A549 (cell line): ENCODE data around the gene ZNRF3.

ENCODE experiments used
- CTCF ChIP-seq: fragments of >200 bp; sonication (Bioruptor Twin); formaldehyde crosslinking; IDR thresholded peaks from 3 replicates; pipeline ENCODE4 v1.5.1; 2016
- EP300 ChIP-seq, 2 experiments: fragments of >200 bp; sonication (Bioruptor Twin); formaldehyde crosslinking; IDR thresholded peaks; 2 replicates in 1 of 2; 3 replicates in 1 of 2; pipeline ENCODE4 v1.6.1; 2016 to 2017
- HDAC2 ChIP-seq: fragments of 200-600 bp; sonication (generic); IDR thresholded peaks from 2 replicates; pipeline ENCODE4 v1.6.1; 2016
- HMGXB4 ChIP-seq: fragments of 250-450 bp; sonication (Bioruptor Pico); IDR thresholded peaks from 2 replicates; pipeline ENCODE4 v1.5.0; 2021; ENCODE audit warnings: mild to moderate bottlenecking, moderate library complexity, borderline replicate concordance
- JUN ChIP-seq, 2 experiments: fragments of >200 bp; sonication (Bioruptor Twin); formaldehyde crosslinking; IDR thresholded peaks; 2 replicates in 1 of 2; 3 replicates in 1 of 2; pipeline ENCODE4 v1.6.1; 2016 to 2017
- MAFK ChIP-seq: fragments of 450-650 bp; IDR thresholded peaks from 2 replicates; pipeline ENCODE4 v1.6.1; 2014; ENCODE audit not compliant: partially characterized antibody
- POLR2A ChIP-seq: IDR thresholded peaks from 2 replicates; pipeline ENCODE4 v1.6.1; 2012; ENCODE audit warnings: mild to moderate bottlenecking, low read length
- RAD21 ChIP-seq, 2 experiments: fragments of >200 bp in 1 of 2; sonication (Bioruptor Twin) in 1 of 2; formaldehyde crosslinking in 1 of 2; IDR thresholded peaks in 1 of 2; conservative IDR thresholded peaks in 1 of 2; 2 replicates in 1 of 2; 3 replicates in 1 of 2; pipeline ENCODE4 v1.6.1; 2012 to 2018; ENCODE audit warnings: inconsistent platforms in 1 of 2
- SMC3 ChIP-seq: fragments of >200 bp; sonication (Bioruptor Twin); formaldehyde crosslinking; IDR thresholded peaks from 3 replicates; pipeline ENCODE4 v1.6.1; 2018; ENCODE audit warnings: inconsistent platforms
- SREBF2 ChIP-seq: fragments of 450-650 bp; IDR thresholded peaks from 2 replicates; pipeline ENCODE4 v1.6.1; 2014; ENCODE audit warnings: mild to moderate bottlenecking, moderate library complexity
- USF2 ChIP-seq: fragments of 450-650 bp; IDR thresholded peaks from 2 replicates; pipeline ENCODE4 v1.6.1; 2014; ENCODE audit warnings: antibody characterized with exemption
- TF ChIP-seq, protein P1 (sequence below): fragments of 200-600 bp; sonication (generic); IDR thresholded peaks from 2 replicates; pipeline ENCODE4 v1.6.1; 2016; ENCODE audit warnings: antibody characterized with exemption, mild to moderate bottlenecking, moderate library complexity

GRCh38 chr22:29012952-29013351 is 129.6 kb downstream of the ZNRF3 start:
- TF ChIP-seq USF2: no peak
- TF ChIP-seq RAD21 (conservative IDR thresholded peaks at IDR 0.05 in 1 of 2, IDR thresholded peaks at IDR 0.05 in 1 of 2): no peak
- no peak for TF ChIP-seq CTCF
- TF ChIP-seq, protein P1, sequence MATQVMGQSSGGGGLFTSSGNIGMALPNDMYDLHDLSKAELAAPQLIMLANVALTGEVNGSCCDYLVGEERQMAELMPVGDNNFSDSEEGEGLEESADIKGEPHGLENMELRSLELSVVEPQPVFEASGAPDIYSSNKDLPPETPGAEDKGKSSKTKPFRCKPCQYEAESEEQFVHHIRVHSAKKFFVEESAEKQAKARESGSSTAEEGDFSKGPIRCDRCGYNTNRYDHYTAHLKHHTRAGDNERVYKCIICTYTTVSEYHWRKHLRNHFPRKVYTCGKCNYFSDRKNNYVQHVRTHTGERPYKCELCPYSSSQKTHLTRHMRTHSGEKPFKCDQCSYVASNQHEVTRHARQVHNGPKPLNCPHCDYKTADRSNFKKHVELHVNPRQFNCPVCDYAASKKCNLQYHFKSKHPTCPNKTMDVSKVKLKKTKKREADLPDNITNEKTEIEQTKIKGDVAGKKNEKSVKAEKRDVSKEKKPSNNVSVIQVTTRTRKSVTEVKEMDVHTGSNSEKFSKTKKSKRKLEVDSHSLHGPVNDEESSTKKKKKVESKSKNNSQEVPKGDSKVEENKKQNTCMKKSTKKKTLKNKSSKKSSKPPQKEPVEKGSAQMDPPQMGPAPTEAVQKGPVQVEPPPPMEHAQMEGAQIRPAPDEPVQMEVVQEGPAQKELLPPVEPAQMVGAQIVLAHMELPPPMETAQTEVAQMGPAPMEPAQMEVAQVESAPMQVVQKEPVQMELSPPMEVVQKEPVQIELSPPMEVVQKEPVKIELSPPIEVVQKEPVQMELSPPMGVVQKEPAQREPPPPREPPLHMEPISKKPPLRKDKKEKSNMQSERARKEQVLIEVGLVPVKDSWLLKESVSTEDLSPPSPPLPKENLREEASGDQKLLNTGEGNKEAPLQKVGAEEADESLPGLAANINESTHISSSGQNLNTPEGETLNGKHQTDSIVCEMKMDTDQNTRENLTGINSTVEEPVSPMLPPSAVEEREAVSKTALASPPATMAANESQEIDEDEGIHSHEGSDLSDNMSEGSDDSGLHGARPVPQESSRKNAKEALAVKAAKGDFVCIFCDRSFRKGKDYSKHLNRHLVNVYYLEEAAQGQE: no peak
- TF ChIP-seq SMC3: no peak
- TF ChIP-seq HMGXB4 (CRISPR knock-in tag): no peak
- TF ChIP-seq SREBF2: no peak
- TF ChIP-seq POLR2A: no peak
- no peak for TF ChIP-seq EP300 (IDR thresholded peaks at IDR 0.05)
- TF ChIP-seq JUN (IDR thresholded peaks at IDR 0.05): no peak
- no peak for TF ChIP-seq MAFK
- no peak for TF ChIP-seq HDAC2
